Erythroblast (primary cell): ENCODE measurements around the gene UNC93A.

ENCODE experiments used
- GATA1 ChIP-seq: IDR thresholded peaks from 2 replicates; pipeline ENCODE4 v1.6.1; 2011; ENCODE audit warnings: low read depth, mild to moderate bottlenecking, control low read depth, low read length, moderate library complexity
- POLR2A ChIP-seq: IDR thresholded peaks from 2 replicates; pipeline ENCODE4 v1.6.1; 2011; ENCODE audit warnings: mild to moderate bottlenecking, low read length

DNA sequence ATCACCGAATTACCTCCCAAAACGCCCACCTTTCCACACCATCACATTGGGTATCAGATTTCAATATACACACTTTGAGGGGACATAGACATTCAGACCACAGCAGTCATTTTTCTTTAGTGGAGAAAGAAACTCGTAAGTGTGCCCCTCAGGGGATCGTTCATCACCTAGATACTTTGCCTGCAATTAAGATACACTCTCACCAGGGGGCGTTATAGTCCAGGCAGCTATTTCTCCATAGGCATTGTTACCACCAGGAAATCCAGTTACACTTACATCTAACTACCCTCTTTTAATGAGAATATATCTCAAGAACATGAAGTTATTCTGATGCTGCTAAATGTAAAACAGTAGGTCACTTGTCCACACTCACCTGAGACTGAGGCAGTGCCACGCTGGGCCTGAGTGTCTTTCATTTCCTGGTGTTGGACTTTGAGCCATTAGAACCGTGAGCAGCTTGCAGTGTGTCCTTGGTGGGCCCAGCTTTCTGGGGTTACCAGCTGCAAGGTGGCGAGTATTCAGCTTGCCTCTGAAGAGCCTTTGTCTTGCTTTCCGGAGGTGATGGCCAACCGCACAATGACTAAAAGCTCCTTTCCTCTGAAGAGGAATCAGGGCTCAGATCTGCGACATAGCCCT lies 35.1 kb upstream of the UNC93A start:
- no peak for TF ChIP-seq POLR2A
- no peak for TF ChIP-seq GATA1
